Measurements from ENCODE around the gene NFATC2.

Gene NFATC2

DNA sequence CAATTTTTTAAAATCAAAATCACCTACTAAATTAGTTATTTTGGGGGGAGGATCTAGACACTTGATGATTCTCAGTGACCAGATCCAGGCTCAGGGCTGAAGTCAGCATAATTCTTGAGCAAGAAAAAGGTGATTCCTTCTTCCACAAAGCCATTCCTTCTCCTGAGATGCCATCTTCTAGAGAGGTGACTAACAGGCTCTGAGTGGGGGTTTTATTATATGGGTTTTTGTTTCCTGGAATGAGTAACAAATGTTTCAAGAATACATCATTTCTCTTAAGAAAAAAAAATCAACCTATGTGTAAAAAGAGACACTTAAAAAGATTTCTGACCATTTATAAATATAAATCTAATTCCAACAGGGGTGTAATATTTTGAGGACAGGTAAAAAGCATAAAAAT, 154.3 kb downstream of the NFATC2 start:
- DNase-seq: no peak
- TF ChIP-seq GATA1 (IDR thresholded peaks at IDR 0.05; ENCODE audit: low read depth, low read length) (no peak), POLR2A (IDR thresholded peaks at IDR 0.05; ENCODE audit: low read length) (no peak)

- DNase-seq: no peak
- TF ChIP-seq POLR2A (IDR thresholded peaks at IDR 0.05; ENCODE audit: low read length) (no peak), GATA1 (IDR thresholded peaks at IDR 0.05; ENCODE audit: low read depth, low read length) (no peak)
Observed at GRCh38 chr20:51387125-51387875, 155.2 kb downstream of the NFATC2 start.

GRCh38 chr20:51386586-51386985, 155.9 kb downstream of the NFATC2 start:
- no peak for DNase-seq

DNA sequence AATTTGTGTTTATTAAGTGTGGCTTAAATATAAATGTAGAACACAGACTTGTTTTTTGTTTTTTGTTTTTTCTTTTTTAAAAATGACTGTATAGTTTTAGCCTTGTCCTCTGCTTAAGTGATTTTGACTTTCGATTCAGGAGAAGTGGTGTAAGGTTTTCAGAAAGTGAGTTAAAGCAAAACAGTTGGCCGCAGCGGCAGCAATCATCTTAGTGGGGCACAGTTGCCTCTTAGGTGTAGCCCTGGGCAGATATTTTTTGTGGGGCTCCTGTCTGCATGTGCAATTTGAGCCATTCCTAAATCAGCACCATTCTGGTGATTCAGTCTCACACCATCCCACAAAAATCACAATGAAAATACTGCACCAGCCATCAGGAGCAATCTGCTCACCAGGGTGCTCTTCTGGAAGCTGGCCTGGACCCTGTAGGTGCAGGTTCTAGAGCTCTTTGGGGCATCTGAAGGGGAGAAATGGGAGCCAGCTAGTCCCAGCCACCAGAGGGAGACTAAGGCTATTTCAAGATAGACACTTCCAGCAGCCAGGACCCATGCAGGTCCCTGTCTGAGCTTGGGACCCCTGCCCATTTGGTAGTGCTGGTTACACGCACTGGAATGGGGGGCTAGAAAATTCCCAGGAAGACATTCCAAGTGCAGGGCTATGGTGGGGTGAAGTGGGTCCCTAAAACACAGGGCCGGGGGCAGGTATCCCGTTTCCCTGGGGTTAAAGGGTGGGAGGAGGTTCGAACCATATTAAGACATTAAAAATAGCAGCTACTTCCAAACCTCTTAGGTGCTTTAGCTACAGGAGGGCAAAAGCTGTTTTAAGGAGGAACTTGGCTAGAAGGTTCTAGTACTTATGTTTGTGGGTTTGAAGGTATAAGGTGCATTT, 156.6 kb downstream of the NFATC2 start:
- TF ChIP-seq POLR2A (IDR thresholded peaks at IDR 0.05; ENCODE audit: low read length) (no peak), GATA1 (IDR thresholded peaks at IDR 0.05; ENCODE audit: low read depth, low read length) (no peak)
- peak; percentile 21 to 47 for DNase-seq

More at GRCh38 chr20:51386586-51386985, 155.9 kb downstream of the NFATC2 start:
- TF ChIP-seq POLR2A (IDR thresholded peaks at IDR 0.05; ENCODE audit: low read length): no peak
- TF ChIP-seq GATA1 (IDR thresholded peaks at IDR 0.05; ENCODE audit: low read depth, low read length): no peak

GRCh38 chr20:51384875-51385274, 157.6 kb downstream of the NFATC2 start:
- DNase-seq: no peak
- TF ChIP-seq GATA1 (IDR thresholded peaks at IDR 0.05; ENCODE audit: low read depth, low read length): no peak
- TF ChIP-seq POLR2A (IDR thresholded peaks at IDR 0.05; ENCODE audit: low read length): no peak

DNA sequence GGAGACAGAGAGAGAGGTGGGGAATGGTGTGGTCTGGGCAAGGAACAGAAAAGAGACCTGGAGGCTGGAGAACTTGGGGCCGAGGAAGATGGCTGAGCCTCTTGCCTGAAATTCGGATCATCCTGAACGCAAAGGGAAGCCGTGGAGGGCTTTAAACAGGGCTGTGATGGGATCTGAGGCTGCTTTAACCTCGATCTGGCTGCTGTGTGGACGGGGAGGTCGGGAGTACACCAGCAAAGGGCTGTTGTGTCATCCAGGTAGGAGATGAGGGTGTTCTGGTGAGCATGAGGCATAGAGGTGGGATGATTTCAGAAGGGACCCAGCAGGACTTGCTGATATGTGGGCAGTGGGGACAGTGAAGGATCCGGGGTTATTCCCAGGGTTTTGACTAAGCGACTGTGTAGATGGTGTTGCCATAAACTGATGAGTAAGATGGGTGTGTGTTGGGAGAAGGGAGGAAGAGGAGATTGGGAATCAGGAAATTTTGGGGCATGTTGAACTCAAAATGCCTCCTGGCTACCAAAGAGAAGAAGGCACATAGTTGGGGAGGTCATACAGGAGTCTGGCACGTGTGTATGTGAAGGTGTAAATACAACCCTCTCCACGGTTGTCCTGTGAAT, 158.5 kb downstream of the NFATC2 start:
- no peak for DNase-seq
- TF ChIP-seq POLR2A (IDR thresholded peaks at IDR 0.05; ENCODE audit: low read length): no peak
- no peak for TF ChIP-seq GATA1 (IDR thresholded peaks at IDR 0.05; ENCODE audit: low read depth, low read length)

DNA sequence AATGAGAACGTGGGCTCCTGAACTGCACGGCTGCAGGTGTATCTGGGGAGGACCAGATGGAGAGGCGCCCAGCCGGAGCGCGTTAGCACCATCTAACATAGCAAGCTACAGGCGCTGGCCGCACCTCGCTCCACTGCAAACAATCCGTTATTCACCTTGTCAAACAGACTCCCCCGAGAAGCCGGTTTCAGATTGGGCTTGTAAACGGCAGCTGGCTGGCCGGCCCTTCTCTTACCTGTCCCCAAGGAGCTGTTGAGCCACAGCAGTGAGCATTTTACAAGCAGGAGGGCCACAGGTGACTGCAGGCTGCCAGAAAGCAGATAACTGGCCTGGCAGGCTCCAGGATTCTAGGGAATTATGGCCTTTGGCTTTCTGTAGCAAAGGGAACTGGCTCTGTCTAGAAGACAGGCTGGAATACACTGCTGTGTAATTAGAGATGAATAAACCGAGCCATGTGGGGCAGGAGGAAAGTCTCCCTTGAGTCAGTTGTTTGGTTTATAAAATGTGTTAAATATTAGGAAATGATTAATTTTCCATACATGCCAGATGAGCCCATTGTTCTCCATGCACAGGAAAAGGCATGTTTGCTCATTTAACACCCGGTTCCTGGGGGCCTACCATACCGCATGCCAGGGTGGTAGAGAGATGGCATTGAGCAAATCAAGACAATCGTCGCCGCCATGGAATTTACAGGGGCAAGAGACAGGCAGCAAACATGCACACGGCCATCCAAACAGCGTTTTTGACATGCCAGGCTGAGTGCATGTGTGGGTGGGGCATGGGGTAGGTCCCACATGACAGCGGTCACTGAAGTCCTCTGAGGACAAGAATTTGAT, 159.3 kb downstream of the NFATC2 start:
- TF ChIP-seq POLR2A (IDR thresholded peaks at IDR 0.05; ENCODE audit: low read length) (no peak), GATA1 (IDR thresholded peaks at IDR 0.05; ENCODE audit: low read depth, low read length) (no peak)
- no peak for DNase-seq

GRCh38 chr20:51382111-51382985, 160.2 kb downstream of the NFATC2 start:
- DNase-seq: no peak
- TF ChIP-seq POLR2A (IDR thresholded peaks at IDR 0.05; ENCODE audit: low read length): no peak

GRCh38 chr20:51381557-51381956, 161.0 kb downstream of the NFATC2 start:
- DNase-seq: peak; percentile 4 to 12
- TF ChIP-seq POLR2A (IDR thresholded peaks at IDR 0.05; ENCODE audit: low read length): no peak
- TF ChIP-seq GATA1 (IDR thresholded peaks at IDR 0.05; ENCODE audit: low read depth, low read length): no peak

DNA sequence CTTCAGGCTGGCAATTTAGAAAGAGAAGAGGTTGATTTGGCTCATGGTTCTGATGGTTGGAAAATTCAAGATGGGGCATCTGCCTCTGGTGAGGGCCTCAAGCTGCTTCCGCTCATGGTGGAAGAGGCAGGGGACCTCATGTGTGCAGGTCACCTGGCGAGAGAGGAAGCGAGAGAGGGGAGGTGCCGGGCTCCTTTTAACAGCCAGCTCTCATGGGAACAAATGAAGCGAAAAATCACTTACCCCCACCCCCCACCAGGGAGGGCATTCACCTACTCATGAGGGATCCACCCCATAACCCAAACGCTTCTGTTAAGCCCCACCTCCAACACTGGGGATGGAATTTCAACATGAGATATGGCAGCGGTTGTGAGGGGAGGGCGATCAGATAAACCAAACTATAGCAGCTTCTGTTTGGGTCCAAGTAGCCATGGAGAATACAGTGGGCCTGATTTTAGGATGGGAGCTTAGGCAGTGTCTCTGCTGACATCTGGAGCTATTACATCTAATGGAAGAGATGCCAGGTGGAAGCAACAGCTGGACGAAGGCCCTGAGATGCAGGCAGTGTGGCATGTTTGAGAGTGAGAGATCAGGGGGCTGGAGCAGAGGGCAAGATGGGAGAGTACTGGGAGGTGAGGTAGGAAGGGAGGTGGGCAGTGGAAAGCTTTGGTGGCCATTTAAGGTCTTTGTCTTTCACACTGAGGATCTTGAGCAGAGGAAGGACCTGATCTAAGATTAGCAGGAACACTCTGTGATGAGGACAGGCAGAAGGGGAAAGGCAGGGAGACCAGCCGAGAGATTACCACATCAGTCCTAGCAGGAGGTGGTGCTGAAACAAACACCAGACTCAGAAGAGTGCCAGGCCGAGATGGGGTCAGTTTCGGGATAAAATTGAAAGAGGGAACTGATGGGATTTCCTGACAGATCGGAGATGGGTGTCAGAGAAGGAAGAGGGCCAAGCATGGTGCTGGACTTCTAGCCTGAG, 161.8 kb downstream of the NFATC2 start:
- TF ChIP-seq POLR2A (IDR thresholded peaks at IDR 0.05; ENCODE audit: low read length) (no peak), GATA1 (IDR thresholded peaks at IDR 0.05; ENCODE audit: low read depth, low read length) (no peak)
- DNase-seq: peak; percentile 15 to 59

GRCh38 chr20:51379601-51380341, 162.7 kb downstream of the NFATC2 start:
- peak; percentile 11 to 48 for DNase-seq
- no peak for TF ChIP-seq POLR2A (IDR thresholded peaks at IDR 0.05; ENCODE audit: low read length)
